ENCODE results near the gene ZNF346.

Gene ZNF346

DNA sequence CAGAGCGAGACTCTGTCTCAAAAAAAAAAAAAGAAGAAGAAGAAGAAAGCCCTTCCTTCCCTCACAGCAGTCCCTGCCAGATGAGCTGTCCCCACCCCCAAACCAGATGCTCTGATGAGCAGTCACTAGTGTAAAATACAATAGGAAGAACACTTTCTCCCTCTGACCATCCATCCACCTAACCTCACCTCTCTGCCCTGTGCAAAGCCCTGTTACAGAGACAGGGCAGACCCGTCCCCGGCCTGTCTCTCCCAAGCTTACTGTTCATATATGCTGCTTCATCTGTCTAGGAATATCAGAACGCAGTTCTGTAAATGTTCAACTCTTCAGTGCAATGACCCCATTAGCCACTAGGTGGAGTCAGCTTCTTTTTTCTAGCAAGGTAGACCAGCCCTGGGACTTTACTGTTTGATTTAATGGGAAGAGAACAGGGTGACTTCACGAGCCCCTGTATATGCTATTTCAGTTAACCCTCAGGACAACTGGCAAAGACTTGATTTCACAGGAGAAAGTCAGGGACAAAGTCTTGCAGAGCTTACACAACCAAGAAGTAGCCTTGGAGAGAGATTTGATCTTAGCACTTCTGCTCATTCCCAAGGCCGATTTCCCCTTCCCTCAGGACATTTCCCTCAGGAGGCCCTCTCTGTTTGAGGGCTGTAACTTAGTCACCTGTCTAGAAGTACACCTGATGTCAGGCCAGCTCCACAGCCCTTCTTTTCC, 49.3 kb downstream of the ZNF346 start:
- peak; percentile 31 for DNase-seq

DNA sequence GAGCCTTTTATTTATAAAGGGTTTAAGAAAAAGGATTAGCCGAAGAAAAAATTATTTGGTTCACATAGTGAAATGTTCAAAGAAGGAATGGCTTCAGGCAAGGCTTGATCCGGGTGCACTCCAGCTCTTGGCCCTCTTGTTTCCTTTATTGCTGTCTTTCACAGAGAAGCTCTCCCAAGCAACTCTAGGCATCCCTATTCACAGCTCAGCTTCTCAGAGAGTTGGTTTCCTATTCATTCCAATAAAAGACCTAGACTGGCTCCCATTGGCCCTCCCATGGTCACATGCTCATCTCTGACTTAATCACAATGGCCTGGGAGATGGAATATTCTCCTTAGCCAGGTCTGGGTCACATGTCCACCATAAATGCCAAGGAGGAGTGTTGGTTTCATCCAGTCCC, 54.8 kb downstream of the ZNF346 start:
- no peak for DNase-seq

DNA sequence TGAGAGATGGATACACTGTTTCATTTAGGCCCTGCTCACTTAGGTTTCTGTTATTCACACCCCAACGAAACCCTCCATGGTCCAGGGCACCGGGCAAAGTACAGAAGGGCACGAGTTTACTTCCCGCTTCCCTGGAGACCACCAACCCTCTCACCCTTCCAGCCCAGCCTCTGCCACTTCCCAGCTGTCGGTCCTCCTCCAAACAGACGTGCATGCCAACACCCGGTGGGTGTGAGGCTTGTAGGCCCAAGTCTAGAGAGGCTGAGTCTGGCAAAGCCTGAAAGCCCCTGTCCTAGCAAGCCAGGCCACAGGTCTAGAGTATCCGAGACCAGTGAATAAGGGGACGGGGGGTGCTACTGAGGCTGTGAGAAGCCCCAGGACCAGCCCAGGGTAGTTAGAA, 57.1 kb downstream of the ZNF346 start:
- no peak for DNase-seq

DNA sequence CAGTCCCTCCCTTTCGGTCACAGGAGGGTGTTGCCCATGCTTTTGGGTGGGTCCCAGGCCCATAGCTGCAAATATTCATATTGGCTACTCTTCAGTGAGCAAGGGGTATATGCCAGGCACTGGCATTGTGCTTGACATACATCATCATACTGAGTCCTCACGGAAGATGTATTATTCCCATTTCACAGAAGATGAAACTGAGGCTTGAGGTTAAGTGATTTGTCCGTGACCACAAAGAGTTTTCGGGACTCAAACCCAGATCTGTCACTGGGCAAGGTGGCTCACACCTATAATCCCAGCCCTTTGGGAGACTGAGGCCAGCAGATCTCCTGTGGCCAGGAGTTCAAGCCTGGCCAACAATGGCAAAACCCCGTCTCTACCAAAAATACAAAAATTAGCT, 57.8 kb downstream of the ZNF346 start:
- no peak for DNase-seq

DNA sequence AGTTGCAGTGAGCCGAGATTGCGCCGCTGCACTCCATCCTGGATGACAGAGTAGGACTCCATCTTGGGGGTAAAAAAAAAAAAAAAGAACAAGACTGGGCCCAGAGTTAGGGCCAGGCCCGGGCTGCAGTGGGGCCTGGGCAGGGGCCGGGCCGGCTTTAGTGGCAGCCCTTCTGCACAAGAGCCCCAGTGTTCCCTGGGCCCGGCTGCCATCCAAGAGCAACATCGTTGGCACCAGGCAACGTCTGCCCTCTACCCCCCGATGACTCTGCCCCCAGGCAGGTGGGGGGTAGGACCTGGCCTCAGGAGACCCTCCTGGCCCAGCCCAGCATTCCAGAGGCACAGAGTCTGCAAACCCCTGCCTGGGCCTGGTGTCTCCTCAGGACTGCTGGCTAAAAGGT, 59.4 kb downstream of the ZNF346 start:
- no peak for DNase-seq

DNA sequence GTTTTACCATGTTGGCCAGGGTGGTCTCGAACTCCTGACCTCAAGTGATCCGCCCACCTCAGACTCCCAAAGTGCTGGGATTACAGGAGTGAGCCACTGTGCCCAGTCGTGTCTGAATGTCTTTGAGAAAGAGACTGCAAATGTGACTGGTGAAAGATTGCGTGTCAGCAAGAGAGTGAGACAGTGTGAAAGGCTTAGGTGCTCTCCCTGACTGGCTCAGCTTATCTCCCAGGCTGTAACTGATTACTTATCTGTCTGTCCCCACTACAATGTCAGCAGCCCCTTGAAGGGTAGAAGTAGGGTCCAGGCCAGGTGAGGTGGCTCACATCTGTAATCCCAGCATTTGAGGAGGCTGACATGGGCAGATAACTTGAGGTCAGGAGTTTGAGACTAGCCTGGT, 60.9 kb downstream of the ZNF346 start:
- no peak for DNase-seq

DNA sequence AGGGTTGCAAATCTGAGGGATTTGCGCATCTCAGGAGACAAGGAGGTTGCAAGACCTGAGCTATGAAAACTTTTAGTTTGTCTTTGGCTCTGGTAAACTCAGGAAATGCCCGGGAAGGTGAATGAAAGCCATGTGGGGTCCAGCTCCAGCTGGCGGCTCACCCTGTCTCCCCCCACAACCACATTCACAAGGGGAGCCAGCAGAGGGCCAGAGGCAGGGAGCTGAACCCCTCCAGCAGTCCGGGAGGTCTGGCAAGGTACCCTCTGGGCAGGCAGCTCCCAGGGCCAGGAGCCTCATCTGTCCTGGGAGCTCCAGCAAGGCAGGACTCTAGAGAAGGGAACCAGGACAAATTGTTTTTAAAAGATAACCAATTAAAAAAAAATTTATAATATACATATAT, 61.7 kb downstream of the ZNF346 start:
- no peak for DNase-seq

DNA sequence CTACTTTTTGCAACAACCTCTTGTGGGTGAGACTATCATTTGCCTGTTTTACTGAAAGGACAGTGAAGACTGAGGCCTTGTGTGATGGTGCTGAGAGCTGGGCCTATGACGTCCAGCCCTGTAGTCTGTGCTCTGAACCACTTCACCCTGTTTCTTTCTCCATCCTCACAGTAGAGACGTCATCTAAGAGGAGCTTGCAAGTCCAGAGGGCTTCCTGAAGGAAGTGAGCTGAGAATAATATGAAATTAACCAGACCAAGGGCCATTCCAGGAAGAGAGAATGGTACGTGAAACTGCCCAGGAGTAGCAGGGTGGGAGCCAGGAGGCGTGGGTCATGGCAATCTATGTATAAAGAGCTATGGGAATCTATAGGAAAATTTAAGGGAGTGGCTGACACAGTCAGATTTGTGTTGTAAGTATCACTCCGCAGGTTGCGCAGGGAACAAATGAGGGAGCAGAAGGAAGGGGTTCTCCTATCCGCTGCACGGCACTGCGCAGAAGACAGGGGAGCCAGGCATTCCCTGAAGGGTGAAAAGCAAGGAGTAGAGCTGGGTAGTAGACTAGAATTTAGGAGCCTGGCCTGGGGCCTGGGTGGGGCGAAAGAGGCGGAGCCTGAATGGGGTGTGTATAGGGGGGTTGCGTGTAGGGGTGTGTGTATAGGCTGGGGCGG, 63.6 kb downstream of the ZNF346 start:
- DNase-seq: no peak

DNA sequence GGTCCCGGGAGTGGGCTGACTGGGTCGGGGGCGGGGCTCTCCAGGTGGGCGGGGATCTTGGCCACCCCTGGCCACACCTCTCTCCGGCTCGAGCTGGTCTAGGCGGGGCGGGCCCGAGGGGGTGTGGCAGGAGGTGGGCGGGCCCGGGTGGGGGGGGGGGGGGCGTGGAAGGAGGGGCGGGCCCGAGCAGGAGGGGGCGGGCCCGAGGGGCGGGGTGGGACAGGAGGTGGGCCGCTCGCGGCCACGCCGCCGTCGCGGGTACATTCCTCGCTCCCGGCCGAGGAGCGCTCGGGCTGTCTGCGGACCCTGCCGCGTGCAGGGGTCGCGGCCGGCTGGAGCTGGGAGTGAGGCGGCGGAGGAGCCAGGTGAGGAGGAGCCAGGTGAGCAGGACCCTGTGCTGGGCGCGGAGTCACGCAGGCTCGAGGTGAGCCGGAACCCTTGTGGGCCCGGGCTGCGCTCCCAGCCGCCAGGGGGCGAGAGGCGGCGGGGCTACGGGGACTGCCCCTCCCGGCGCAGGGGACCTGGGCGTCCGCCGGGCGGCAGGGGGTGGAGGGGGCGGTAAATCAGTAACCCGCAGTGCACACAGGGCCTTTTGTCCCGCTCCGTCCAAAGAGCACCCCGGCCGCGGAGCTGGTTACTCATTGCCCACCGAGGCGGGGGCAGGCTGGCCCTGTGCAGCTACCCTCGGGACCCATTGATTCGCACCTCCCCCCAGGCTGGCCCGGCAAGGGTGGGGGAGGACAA, 64.3 kb downstream of the ZNF346 start, which contains the start of gene FGFR4:
Gene FGFR4 (plus strand): TSS at position 262 of the 744 bp plus-strand sequence. CDS start 2,688 bp downstream, outside the sequence.
- DNase-seq: no peak

DNA sequence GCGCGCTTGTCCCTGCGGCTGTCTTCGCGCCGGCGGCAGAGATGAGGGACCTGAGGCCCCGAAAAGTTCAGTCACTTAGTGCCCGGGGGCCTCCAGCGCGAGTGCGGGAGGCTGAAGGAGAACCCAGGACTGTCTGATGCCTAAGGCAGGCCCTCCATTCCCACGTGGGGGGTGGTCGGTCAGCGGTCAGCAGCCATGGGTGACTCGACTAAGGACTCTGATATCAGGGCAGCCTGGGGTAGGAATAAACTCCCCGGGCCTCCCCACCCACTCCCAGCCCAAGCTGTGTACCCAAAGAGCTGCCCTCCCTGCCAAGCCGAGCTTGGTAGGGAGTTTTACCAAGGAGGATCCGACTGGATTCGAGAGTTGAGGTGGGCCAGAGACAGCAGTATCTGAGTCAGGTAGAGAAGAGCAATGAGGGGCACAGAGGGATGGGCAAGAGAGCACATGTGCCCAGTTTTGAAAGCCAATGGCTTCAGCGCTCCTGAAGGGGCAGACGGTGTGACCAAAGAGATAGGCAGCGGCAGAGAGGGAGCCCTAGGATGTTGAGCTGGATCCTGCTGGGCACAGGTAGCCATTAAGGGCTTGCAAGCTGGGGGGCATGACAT, 65.0 kb downstream of the ZNF346 start:
- DNase-seq: no peak

DNA sequence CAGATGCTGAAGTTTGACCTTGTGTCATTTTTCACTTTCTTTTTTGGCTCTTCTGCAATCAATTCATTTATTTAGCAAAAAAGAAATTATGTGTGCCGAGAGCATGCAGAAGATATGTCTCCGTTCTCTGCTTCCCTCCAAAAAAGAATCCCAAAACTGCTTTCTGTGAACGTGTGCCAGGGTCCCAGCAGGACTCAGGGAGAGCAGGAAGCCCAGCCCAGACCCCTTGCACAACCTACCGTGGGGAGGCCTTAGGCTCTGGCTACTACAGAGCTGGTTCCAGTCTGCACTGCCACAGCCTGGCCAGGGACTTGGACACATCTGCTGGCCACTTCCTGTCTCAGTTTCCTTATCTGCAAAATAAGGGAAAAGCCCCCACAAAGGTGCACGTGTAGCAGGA, 66.6 kb downstream of the ZNF346 start:
- no peak for DNase-seq

DNA sequence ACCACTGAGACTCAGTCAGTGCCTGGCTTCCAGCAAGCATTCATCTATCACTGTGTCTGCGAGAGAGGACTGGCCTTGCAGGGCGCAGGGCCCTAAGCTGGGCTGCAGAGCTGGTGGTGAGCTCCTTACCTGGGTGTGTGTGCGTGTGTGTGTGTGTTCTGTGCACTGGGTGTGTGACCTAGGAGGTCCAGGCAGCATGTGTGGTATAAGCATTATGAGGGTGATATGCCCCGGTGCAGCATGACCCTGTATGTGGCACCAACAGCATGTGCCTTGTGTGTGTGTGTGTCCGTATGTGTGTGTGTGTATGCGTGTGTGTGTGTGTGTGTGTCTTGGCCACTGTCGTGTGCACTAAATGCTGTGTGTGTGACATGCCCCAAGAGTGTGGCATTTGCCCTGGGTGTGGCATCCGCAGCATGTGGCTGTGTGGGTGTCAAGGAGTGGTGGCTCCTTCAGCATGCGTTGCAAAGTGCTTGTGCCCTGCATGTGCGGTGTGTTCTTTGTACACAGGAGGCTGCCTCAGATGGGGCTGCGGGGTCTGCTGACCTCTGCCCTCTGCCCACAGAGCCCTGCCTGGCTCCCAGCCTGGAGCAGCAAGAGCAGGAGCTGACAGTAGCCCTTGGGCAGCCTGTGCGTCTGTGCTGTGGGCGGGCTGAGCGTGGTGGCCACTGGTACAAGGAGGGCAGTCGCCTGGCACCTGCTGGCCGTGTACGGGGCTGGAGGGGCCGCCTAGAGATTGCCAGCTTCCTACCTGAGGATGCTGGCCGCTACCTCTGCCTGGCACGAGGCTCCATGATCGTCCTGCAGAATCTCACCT, 67.5 kb downstream of the ZNF346 start:
- no peak for DNase-seq

DNA sequence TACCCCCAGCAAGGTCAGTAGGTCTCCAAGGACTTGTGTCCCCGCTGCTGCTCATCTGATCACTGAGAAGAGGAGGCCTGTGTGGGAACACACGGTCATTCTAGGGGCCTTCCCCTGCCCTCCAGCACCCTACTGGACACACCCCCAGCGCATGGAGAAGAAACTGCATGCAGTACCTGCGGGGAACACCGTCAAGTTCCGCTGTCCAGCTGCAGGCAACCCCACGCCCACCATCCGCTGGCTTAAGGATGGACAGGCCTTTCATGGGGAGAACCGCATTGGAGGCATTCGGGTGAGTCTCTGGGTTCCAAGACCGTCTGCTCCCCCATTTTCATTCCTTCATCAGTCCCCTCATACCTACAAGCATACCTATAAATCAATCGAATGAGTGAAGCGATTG, 68.3 kb downstream of the ZNF346 start:
- no peak for DNase-seq

DNA sequence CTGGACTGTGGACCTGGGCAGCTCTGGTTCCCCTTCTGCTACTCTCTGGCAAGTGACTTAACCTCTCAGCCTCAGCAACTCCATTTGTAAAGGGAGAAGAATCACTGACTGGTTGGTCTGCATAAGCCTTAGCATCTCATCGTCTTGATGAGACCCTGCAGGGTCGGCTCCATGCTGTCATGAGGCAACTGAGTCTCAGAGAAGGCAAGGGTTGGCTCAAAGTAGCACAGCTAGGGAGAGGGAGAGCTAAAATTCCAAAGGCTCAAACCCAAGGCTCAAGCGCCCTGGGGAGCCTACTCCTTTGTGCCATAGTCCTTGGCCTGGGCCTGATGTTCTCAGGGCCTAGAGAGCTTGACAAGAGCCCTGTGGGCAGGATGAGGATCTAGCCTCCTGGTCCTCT, 68.7 kb downstream of the ZNF346 start:
- no peak for DNase-seq

DNA sequence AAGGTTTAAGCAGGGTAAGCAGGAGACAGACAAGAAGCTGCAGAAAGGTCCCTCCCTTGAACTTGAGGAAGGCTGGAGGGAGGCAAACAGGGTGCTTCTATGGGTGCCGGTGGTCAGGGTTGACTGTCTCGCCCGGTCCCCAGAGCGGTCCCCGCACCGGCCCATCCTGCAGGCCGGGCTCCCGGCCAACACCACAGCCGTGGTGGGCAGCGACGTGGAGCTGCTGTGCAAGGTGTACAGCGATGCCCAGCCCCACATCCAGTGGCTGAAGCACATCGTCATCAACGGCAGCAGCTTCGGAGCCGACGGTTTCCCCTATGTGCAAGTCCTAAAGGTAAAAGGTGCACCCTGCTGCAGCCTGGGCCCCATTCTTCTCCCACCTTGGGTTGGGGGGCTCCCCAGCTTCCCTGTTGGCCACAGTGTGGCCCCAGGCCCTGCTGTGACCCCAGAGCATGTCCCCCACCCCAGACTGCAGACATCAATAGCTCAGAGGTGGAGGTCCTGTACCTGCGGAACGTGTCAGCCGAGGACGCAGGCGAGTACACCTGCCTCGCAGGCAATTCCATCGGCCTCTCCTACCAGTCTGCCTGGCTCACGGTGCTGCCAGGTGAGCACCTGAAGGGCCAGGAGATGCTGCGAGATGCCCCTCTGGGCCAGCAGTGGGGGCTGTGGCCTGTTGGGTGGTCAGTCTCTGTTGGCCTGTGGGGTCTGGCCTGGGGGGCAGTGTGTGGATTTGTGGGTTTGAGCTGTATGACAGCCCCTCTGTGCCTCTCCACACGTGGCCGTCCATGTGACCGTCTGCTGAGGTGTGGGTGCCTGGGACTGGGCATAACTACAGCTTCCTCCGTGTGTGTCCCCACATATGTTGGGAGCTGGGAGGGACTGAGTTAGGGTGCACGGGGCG, 69.9 kb downstream of the ZNF346 start:
- DNase-seq: no peak

DNA sequence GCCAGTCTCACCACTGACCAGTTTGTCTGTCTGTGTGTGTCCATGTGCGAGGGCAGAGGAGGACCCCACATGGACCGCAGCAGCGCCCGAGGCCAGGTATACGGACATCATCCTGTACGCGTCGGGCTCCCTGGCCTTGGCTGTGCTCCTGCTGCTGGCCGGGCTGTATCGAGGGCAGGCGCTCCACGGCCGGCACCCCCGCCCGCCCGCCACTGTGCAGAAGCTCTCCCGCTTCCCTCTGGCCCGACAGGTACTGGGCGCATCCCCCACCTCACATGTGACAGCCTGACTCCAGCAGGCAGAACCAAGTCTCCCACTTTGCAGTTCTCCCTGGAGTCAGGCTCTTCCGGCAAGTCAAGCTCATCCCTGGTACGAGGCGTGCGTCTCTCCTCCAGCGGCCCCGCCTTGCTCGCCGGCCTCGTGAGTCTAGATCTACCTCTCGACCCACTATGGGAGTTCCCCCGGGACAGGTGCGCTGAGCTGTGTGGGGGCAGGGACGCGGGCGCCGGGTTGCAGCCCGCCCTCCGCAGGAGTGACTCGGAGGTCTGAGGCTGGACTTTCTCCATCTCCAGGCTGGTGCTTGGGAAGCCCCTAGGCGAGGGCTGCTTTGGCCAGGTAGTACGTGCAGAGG, 70.7 kb downstream of the ZNF346 start:
- DNase-seq: no peak

DNA sequence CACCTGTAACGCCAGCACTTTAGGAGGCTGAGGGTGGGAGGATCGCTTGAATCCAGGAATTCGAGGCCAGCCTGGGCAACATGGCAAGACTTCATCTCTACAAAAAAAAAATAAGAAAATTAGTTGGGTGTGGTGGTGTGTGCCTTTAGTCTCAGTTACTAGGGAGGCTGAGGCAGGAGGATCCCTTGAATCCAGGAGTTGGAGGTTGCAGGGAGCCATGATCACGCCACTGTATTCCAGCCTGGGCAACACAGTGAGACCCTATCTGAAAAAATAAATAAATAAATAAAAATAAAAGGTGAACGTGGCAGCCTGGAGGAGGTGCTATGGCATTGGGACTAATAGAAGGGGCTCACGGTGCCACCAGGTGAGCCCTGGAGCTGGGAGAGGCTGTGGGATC, 71.3 kb downstream of the ZNF346 start:
- DNase-seq: no peak

DNA sequence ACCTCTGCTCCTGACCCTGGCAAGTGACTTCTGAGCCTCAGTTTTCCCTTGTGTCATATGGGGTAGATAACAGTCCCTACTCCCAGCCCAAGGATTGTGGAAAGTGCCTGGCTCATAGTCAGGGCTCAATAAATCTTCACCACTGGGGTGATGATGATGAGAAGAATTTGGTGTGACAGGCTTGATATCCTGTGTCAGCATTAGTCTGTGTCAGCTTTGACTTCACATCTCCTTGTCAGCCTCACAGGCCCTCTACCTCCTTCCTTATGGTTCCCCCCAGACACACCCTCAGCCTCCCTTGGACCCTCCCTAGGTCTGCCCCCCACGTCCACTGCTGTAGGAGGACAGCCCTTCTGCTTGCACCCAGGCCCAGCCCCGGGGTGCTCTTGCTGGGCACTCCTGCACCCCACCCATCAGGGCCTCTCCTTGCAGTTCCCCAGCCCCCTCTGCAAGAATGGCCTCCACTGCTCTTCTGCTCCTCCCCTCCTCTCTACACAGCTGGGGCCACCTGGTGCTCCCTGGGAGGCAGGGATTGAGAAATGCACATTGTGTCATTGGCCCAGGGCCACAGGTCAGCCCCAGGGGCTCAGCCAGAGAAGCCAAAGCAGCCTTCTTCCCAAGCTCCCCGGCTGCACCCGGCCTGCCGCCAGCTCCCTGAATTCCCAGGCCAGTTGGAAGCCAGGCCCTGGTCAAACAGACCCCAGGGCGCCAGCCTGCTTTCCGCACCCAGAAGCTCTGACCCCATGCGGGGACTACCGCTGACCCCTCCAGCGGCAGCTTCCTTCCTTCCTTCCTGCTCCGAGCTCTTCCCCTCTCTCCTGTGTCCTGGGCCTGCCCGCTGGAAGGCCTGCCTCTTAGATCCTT, 72.0 kb downstream of the ZNF346 start:
- peak; percentile 5 for DNase-seq

DNA sequence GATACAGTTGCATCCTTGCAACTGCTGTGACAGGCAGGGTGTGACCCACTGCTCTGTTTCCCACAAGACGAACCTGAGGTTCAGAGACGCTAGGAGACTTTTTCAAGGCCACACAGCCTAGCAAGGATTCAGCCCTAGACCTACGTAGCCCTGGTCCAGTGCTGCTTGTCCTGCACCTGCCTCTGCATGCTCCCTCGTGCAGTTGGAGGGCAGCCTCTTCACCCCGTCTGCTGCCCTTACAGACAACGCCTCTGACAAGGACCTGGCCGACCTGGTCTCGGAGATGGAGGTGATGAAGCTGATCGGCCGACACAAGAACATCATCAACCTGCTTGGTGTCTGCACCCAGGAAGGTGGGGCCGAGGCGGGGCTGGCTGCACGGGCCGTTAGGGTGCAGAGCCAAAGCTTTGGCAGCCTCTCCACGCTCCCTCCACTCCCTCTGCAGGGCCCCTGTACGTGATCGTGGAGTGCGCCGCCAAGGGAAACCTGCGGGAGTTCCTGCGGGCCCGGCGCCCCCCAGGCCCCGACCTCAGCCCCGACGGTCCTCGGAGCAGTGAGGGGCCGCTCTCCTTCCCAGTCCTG, 72.7 kb downstream of the ZNF346 start:
- no peak for DNase-seq
